Bronchial smooth muscle cell (primary cell): ENCODE data around the gene CENPVL2. TPM values are rescaled to one million over a fixed set of nuclear protein-coding genes. Genes with fewer than 3 reads are reported as not detected.

ENCODE experiments used
- total RNA-seq: library from RNA; depleted of rRNA; stranded (reverse); fragments of >200 nt; gene quantifications from 2 replicates; pipeline ENCODE4 v1.2.1, GENCODE V29; 2014

Gene CENPVL2
- not detected in 2 replicates for total RNA-seq

DNA sequence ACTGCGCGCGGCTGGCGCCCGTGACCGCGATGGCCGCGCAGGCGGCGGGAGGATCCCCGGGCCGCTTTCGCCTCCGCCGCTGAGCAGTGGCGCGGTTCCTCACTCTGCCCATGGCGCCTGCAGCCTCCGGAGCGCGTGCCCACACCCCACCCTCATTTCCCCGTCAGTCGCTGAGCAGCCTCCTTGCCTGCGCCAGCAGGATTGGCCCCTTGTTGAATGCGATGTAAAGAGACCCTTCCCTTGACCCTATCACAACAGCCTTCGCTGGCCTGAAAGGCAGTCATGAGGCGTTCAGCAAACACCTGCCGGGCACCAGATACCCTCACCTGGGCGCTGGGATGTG lies at the start of gene CENPVL2:
Gene CENPVL2, minus strand, starts transcription at position 112 of the 343 bp plus-strand sequence. Its CDS starts 0 bp downstream, at position 112.

DNA sequence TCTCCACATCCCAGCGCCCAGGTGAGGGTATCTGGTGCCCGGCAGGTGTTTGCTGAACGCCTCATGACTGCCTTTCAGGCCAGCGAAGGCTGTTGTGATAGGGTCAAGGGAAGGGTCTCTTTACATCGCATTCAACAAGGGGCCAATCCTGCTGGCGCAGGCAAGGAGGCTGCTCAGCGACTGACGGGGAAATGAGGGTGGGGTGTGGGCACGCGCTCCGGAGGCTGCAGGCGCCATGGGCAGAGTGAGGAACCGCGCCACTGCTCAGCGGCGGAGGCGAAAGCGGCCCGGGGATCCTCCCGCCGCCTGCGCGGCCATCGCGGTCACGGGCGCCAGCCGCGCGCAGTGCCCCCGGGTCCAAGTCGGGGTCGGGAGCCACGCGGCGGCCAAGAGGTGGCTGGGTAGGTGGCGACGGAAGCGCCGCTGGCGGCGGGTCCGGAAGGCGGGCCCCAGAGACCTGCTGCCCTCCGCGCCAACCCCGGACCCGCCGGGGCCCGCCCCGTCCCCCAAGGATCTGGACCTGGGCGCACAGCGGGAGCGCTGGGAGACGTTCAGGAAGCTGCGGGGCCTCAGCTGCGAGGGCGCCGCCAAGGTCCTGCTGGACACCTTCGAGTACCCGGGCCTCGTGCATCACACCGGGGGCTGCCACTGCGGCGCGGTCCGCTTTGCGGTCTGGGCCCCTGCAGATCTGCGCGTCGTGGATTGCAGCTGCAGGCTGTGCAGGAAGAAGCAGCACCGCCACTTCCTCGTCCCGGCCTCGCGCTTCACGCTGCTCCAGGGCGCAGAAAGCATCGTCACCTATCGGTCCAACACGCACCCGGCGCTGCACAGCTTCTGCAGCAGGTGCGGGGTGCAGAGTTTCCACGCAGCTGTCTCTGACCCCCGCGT lies 27.9 kb upstream of the CENPVL2 start, which contains the start of gene CENPVL1:
Gene CENPVL1, plus strand, starts transcription at position 236 of the 888 bp plus-strand sequence. Its CDS starts 0 bp downstream, at position 236.

Other genes starting within 250 kb of the CENPVL2 start
- 9.6 and 10.4 TPM in 2 replicates for gene NUDT11, start 186.2 kb downstream of the CENPVL2 start, total RNA-seq
- not detected in 2 replicates for gene CENPVL3, start 63.9 kb downstream of the CENPVL2 start, total RNA-seq
- not detected in 2 replicates for gene CENPVL1, start 27.7 kb upstream of the CENPVL2 start, total RNA-seq
- gene GSPT2, start 60.6 kb upstream of the CENPVL2 start, total RNA-seq: 4.6 and 7.1 TPM in 2 replicates
- 53.8 and 129 TPM in 2 replicates for gene MAGED1, start 210.8 kb upstream of the CENPVL2 start, total RNA-seq